KMS-11 (cell line): ENCODE measurements around the gene AGPAT3.

Source experiments
- H2AFZ ChIP-seq: fragments of 200-600 bp; sonication (generic); 2 replicates; pipeline ENCODE4 v1.6.1; 2016; ENCODE audit warnings: antibody characterized with exemption, mixed run types, low read depth
- H3K27ac ChIP-seq: fragments of 200-600 bp; sonication (generic); 2 replicates; pipeline ENCODE4 v1.6.1; 2016; ENCODE audit warnings: mild to moderate bottlenecking, mixed run types
- H3K27me3 ChIP-seq: fragments of 200-600 bp; sonication (generic); 2 replicates; pipeline ENCODE4 v1.6.1; 2017; ENCODE audit warnings: mild to moderate bottlenecking, low read depth, mixed run types, moderate library complexity; ENCODE audit not compliant: insufficient read depth
- H3K36me3 ChIP-seq: fragments of 200-600 bp; sonication (generic); 2 replicates; pipeline ENCODE4 v1.6.1; 2017; ENCODE audit warnings: mild to moderate bottlenecking, mixed run types; ENCODE audit not compliant: insufficient read depth
- H3K4me1 ChIP-seq: fragments of 200-600 bp; sonication (generic); 2 replicates; pipeline ENCODE4 v1.6.1; 2016; ENCODE audit warnings: mild to moderate bottlenecking, low read depth, mixed run types; ENCODE audit not compliant: poor library complexity, severe bottlenecking
- H3K4me2 ChIP-seq: fragments of 200-600 bp; sonication (generic); 2 replicates; pipeline ENCODE4 v1.7.0; 2016; ENCODE audit warnings: mild to moderate bottlenecking, mixed run types
- H3K4me3 ChIP-seq: fragments of 200-600 bp; sonication (generic); IDR thresholded peaks from 2 replicates; pipeline ENCODE4 v1.6.1; 2017; ENCODE audit warnings: low read depth, low read length, mixed read lengths; ENCODE audit not compliant: insufficient read depth
- H3K79me2 ChIP-seq: fragments of 200-600 bp; sonication (generic); 2 replicates; pipeline ENCODE4 v1.6.1; 2016; ENCODE audit warnings: low read depth, mixed run types; ENCODE audit not compliant: insufficient read depth
- H3K9ac ChIP-seq: fragments of 200-600 bp; sonication (generic); 2 replicates; pipeline ENCODE4 v1.6.1; 2016; ENCODE audit warnings: mild to moderate bottlenecking, mixed run types
- H4K20me1 ChIP-seq: fragments of 200-600 bp; sonication (generic); 2 replicates; pipeline ENCODE4 v1.6.1; 2016; ENCODE audit warnings: mild to moderate bottlenecking, mixed run types; ENCODE audit not compliant: insufficient read depth
- TF ChIP-seq, protein P1 (sequence below): fragments of 200-600 bp; sonication (generic); conservative IDR thresholded peaks from 2 replicates; pipeline ENCODE4 v1.6.1; 2017; ENCODE audit warnings: low read depth, mild to moderate bottlenecking, antibody characterized with exemption, low read length, moderate library complexity, mixed read lengths

Gene AGPAT3

DNA sequence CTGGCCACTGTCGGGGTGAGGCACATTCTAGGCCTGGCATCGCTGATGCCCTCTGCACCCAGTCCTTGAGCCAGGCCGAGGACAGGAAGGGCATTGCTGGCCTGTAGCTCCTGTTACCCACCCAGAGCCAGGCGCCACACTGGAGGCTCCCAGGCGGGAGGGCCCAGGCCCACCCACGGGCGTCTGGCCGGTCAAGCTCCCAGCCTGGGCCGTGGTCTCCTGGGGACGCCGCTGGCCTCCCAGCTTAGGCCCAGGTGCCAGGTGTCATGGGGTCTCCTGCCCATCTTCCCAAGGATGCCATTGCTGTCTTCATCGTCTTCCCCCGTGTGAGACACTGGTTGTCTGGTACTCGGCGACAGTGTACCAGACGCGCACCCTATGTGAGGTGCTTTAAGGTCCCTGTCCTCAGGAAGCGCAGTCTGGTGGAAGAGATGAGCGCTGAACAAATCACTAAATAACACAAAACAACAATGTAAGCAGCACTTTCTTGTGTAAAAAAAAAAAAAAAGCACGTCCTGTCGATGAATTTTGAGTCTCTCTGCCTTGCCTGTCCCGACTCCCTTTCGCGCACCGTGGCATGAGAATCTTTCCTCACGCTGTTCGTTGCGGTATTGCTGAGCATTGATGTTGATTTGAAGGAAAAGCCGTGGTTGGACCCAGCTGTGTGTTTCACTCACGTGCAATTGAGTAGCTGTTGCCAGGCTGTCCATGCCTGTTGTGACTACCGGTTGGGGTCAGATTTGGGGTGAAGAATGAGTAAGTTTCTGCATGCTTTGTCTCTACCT is 120.1 kb downstream of the AGPAT3 start:
- H3K4me2 ChIP-seq = no peak overlapping the region
- no peak overlapping the region for H3K27ac ChIP-seq
- H3K79me2 ChIP-seq = no peaks in the 10 kb centered on the region
- H3K27me3 ChIP-seq = no peaks in the 10 kb centered on the region
- no peaks in the 10 kb centered on the region for H4K20me1 ChIP-seq
- TF ChIP-seq, protein P1, sequence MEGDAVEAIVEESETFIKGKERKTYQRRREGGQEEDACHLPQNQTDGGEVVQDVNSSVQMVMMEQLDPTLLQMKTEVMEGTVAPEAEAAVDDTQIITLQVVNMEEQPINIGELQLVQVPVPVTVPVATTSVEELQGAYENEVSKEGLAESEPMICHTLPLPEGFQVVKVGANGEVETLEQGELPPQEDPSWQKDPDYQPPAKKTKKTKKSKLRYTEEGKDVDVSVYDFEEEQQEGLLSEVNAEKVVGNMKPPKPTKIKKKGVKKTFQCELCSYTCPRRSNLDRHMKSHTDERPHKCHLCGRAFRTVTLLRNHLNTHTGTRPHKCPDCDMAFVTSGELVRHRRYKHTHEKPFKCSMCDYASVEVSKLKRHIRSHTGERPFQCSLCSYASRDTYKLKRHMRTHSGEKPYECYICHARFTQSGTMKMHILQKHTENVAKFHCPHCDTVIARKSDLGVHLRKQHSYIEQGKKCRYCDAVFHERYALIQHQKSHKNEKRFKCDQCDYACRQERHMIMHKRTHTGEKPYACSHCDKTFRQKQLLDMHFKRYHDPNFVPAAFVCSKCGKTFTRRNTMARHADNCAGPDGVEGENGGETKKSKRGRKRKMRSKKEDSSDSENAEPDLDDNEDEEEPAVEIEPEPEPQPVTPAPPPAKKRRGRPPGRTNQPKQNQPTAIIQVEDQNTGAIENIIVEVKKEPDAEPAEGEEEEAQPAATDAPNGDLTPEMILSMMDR = no peak
- H3K4me3 ChIP-seq = no peak overlapping the region
- no peaks in the 10 kb centered on the region for H3K36me3 ChIP-seq
- H3K9ac ChIP-seq = no peak overlapping the region
- H3K4me1 ChIP-seq = no peaks in the 10 kb centered on the region
- no peak overlapping the region for H2AFZ ChIP-seq

DNA sequence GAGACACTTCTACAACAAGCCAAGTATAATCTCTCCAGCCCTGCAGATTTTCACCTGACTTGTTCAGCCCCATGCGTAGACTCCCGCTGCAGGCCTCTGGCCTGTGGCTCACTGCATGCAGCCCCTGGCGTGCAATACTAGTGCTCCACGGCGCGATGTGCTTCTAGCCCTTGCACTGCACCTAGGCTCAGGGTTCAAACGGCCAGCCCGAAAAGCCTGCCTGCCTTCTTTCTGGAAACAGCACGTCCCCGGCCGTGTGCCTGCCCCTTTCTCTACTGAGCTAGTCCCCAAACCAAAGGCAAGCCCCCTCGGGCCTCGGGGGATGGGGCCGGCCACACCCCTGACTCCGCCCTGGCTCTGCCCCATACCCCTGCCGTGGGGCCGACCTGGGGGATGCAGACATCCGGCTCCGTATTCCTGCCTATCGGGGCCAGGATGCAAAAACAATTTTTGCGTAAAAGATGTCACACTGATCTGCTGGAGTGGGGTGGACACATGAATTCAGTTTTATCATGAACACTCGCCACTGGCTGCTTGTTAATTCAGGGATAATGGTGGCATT is 120.7 kb downstream of the AGPAT3 start:
- H3K9ac ChIP-seq = no peak overlapping the region
- no peaks in the 10 kb centered on the region for H3K36me3 ChIP-seq
- H3K4me3 ChIP-seq = no peak overlapping the region
- no peak overlapping the region for H3K27ac ChIP-seq
- no peaks in the 10 kb centered on the region for H3K79me2 ChIP-seq
- H4K20me1 ChIP-seq = no peaks in the 10 kb centered on the region
- TF ChIP-seq, protein P1 = no peak
- H3K27me3 ChIP-seq = no peaks in the 10 kb centered on the region
- H3K4me1 ChIP-seq = no peaks in the 10 kb centered on the region
- H2AFZ ChIP-seq = no peak overlapping the region
- H3K4me2 ChIP-seq = no peak overlapping the region

DNA sequence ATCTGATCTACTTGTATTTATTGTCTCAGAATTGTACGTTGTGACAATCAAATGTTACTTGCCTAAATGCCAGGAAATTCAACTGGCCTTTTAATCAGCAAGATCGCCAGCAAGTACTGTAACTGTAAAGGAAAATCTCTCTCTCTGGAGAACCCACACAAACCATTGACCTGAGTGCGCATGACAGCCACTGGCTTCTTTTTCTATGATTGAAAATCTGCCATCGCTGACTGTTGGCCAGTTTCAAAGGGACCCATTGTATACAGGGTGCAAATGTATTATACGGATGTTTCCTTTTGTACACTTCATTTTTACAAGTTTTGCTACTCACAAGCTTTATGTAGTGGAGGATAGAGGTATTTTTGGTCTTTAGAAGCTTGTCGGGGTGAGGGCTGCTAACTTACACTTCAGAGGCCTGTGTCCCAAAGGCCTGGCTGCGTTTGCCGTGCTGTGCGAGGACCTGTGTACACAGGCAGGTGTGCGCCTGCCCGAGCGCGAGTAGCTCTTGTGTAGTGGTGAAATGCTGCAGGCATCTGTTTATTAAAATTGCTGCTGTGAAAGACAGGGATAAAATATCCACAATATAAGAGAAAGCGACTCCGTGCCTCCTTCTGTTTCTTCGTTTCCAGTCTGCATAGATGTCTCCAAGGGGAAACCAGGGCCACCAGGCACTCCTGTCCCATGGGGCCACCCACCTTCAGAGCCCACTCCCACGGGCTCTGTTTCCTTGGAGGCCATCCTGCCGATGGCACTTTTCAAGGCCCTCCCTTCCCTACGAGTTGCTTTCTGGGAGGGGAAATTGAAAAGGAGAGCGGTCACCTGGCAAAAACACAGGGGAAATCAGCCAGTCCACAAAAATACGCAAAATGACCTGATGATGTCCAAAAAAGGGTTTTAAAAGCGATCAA is 121.8 kb downstream of the AGPAT3 start:
- Histone ChIP-seq H3K27me3 (no peaks in the 10 kb centered on the region), H3K27ac (no peak overlapping the region), H3K4me2 (no peak overlapping the region), H3K9ac (no peak overlapping the region), H3K4me3 (no peak overlapping the region), H3K79me2 (no peaks in the 10 kb centered on the region), H2AFZ (no peak overlapping the region), H3K36me3 (no peaks in the 10 kb centered on the region), H4K20me1 (no peaks in the 10 kb centered on the region), H3K4me1 (no peaks in the 10 kb centered on the region)
- TF ChIP-seq, protein P1 = no peak

DNA sequence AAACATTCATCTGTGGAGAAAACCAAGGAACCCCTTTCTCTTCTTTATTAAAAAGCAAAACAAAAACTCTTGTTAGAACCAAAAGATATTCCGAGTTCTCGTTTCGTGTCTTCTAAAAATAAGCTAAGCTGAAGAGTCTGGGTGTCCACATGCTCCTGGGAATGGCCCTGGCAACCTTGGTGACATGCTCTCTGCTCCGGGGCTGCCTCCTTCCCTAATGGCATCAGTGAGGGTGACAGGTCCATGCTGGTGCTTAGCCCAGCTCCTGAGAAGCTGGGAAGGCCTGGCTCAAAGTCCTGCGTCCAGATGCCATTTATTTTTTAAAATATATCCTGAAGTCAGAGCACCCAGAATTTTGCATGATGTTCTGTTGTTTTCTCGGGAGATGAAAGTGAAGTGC is 122.5 kb downstream of the AGPAT3 start:
- Histone ChIP-seq H3K4me1 (no peaks in the 10 kb centered on the region), H3K9ac (no peak overlapping the region), H4K20me1 (no peaks in the 10 kb centered on the region), H3K27ac (no peak overlapping the region), H3K4me3 (no peak overlapping the region), H3K79me2 (no peaks in the 10 kb centered on the region), H3K36me3 (no peaks in the 10 kb centered on the region), H3K27me3 (no peaks in the 10 kb centered on the region), H2AFZ (no peak overlapping the region), H3K4me2 (no peak overlapping the region)
- TF ChIP-seq, protein P1 = no peak
